Measurements from ENCODE around the gene UQCC2.

UQCC2 gene

DNA sequence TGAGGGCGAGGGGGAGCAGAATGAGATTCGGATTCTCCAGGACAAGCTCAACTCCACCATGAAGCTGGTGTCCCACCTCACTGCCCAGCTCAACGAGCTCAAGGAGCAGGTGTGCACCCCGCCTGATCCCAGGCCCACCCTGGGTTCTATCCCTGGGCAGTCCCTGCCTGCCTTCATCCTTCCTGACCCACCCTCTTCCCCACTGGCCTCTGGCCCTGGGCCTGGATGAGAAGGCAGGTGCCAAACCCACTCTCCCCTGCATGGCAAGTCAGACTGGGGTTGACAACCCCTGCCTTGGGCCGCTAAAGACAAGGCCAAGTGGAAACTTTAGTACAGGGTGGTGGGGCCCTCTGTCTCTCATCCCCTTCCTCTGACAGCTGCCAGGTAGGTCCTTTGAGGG, 16.5 kb downstream of the UQCC2 start:
- DNase-seq, result peak in 2 of 10 donors; percentile 0 to 35
- intact Hi-C loops (cut with DNase I), result no loop called here

DNA sequence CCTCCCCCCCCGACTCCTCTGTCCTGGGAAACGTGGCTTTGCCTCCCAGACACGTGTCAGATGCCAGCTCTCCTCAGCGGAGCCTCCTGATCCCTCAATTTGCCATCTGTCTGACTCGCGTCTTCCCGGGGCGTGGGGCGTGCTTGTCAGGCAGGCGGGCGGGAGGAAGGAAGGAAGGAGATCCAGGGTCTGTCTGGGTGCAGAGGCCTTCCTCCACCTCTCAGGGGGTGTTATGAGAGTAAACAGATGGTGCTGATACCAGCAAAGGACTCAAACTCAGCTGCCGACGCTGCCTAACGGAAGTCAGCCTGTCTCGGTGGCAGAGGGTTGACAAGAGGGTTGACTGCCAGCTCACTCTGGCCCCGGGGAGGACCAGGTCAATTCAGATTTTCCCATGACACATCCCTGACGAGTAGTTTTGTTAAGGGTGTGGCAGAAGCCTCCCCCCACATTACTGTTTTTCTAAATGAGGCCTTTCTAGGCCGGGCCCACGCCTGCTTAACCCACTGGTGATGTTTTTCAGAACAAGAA, 17.0 kb downstream of the UQCC2 start:
- peak in 3 of 10 donors; percentile 78 to 86 (median 83) for DNase-seq
- intact Hi-C loops (cut with DNase I), result no loop called here

DNA sequence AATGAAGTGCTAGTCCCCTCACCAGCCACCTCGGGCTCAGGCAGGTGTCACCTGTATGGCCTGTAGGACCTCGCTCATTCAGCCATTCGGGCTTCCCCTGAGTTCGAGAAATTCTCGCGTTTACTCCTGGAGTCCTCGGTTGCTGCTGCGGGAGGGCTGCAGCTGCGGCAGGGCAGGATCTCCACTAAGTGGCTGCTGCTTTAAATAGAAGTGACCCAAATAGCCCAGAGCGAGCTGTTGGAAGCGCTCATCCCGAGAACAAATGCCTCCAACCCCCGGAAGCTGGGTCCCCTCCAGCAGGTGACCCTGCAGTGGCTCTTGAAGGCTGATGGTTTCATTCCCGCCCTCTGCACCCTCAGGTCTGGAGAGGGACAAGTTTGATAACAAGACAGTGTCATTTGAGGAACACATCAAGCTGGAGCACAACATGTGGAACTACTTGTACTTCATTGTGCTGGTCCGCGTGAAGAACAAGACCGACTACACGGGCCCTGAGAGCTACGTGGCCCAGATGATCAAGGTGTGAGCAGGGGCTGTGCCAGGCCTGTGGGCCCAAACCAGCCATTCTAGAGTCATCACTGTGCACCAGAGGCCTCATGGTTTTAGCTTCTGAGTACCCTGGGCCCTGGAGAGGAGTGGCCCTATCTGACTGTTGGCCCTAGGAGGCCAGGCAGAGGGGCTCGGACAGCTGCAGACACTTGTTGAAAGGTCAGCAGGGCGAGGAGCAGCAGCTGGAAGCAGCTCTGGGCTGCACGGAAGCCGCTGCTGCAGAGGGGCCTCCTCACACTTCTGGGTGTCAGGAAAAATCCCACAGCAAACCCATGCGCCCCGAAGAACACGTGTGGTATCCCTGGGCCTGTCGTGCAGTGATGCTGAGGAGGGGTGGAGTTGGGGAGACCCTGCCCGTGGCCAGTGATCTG, 18.1 kb downstream of the UQCC2 start:
- intact Hi-C loops (cut with DNase I), result no loop called here
- DNase-seq, result peak in 5 of 10 donors; percentile 22 to 88 (median 28)

DNA sequence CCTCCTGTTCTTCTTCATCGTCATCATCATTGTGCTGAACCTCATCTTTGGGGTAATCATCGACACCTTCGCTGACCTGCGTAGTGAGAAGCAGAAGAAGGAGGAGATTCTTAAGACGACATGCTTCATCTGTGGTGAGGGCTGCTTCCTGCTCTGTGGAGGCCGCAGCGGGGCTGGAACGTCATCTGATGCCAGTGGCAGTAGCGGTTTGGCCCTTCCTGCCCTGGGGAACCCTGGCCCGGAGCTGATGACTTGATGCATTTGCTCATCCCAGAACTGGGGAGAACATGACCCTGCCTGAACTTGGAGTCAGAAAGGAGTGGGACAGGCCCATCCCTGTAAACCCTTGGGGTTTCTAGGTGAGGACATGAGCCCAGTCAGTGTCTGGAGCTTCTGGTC, 18.7 kb downstream of the UQCC2 start:
- peak in 3 of 10 donors; percentile 25 to 69 (median 64) for DNase-seq
- intact Hi-C loops (cut with DNase I), result no loop called here

DNA sequence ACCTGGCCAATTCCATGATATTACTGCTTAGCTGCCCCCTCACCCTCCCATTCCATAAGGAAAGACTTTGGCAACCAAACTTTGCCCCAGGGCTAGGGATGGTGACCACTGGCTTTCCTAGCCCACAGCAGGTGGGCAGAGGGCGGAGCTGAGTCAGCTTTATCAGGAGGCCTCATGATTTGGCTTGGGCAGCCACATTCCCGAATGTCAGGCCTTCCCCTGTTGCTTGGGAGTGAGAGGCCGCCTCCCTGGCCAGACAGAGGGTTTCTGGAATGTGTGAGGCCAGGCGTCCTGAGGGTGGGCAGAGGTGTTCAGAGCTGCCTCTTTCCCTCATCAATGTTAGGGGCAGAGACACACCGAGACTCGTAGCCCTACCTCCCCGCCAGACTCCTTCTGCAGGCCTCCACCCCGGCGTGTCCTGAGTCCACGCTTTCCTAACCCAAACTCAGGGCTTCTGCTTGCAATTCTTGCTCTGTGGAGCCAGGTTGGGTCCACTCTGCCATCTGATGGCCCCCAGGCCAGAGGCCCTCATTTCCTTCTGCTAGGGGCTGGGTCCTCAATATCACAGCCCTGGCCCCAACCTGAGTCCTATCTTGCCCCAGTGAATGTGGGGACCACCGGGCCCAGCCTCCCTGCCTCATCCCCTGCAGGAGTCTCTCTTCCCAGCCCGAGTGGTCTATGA, 19.3 kb downstream of the UQCC2 start:
- intact Hi-C loops (cut with DNase I), result no loop called here
- DNase-seq, result peak in 3 of 10 donors; percentile 1 to 75 (median 37)

DNA sequence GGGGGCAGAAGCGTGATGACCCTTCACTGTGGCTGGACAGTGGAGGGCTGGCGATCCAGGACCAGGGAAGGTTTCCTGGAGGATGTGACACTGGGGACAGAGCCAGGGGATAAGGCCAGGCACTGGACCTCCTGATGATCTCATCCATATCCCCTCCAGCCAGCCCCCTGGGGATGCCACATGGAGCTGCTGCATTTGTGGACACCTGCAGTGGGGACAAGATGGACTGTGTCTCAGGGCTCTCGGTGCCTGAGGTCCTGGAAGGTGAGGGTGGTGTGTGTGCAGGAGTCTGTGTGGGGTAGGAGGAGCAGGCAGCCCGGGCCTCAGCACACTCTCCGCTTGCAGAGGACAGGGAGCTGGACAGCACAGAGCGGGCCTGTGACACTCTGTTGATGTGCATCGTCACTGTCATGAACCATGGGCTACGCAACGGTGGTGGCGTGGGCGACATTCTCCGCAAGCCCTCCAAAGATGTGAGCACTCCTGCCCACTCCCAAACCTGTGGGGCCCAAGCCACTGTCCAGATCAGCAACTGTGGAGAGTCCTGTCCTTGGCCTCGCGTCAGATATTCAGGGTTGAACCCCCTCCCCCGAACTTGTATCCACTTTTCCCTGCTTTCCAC, 19.9 kb downstream of the UQCC2 start:
- intact Hi-C loops (cut with DNase I), result no loop called here
- peak in 3 of 10 donors; percentile 42 to 62 (median 60) for DNase-seq

- DNase-seq, result peak in 2 of 10 donors; percentile 62 to 72
- intact Hi-C loops (cut with DNase I), result no loop called here
These were observed 20.7 kb downstream of the UQCC2 start for GRCh38 chr6:33690766-33691165.

DNA sequence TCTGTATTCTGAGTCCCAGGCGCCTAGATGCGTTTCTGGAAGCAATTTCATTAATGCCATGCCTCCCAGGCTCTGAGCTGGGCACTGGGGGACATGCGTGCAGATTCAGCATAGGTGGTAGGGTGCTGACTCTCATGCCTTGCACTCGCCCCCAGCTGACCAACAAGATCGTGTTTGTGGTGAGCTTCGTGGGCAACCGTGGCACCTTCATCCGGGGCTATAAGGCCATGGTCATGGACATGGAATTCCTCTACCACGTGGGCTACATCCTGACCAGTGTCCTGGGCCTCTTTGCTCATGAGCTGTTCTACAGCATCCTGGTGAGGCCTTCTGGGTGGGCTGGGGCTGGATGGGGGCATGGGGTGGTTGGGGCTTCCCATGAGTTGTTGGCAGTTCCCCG, 21.6 kb downstream of the UQCC2 start:
- intact Hi-C loops (cut with DNase I), result no loop called here
- DNase-seq, result peak in 4 of 10 donors; percentile 4 to 76 (median 44)

- intact Hi-C loops (cut with DNase I), result no loop called here
- peak in 7 of 10 donors; percentile 29 to 87 (median 47) for DNase-seq
These were observed 22.4 kb downstream of the UQCC2 start for GRCh38 chr6:33689148-33689494.

DNA sequence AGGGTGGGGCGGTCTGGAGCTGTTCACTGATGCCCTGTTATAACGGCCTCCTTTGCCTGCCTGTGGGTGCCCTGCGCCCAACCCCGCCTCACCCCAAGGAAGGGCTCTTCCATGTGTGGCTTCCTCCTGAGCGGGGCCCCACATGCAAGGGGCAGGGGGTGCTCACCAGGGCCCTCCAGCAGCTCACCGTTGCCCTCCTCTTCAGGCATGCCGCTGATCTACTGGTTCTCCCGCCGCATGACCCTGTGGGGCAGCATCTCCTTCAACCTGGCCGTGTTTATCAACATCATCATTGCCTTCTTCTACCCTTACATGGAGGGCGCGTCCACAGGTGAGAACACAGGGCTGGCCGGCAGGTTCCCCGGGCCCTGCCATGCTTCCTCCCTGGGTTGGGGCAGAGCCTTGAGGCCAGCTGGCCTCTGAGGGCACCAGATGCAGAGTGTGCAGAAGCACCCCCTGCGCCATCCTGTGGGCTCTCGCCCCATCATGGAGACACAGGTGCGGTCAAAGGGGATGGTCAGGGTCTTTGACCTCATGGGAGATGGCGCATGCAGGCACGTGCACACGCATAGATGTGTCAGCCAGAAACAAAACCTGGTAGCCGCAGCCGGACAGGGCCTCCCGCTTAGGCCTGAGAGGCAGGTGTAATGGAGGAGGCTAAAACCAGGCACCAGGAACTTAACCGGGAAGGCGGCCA, 22.9 kb downstream of the UQCC2 start:
- intact Hi-C loops (cut with DNase I), result no loop called here
- DNase-seq, result peak in 2 of 10 donors; percentile 60 to 69

DNA sequence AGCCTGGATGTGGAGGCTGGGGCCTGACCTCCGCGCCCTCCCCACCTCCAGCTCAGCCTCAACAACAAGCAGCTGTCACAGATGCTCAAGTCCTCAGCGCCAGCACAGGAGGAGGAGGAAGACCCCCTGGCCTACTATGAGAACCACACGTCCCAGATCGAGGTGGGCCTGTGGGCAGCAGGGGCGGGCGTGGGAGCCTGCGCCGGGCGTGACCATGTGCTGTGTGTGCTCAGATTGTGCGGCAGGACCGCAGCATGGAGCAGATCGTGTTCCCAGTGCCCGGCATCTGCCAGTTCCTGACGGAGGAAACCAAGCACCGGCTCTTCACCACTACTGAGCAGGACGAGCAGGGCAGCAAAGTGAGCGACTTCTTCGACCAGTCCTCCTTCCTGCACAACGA, 23.5 kb downstream of the UQCC2 start:
- intact Hi-C loops (cut with DNase I), result no loop called here
- peak in 2 of 10 donors; percentile 64 to 72 for DNase-seq

DNA sequence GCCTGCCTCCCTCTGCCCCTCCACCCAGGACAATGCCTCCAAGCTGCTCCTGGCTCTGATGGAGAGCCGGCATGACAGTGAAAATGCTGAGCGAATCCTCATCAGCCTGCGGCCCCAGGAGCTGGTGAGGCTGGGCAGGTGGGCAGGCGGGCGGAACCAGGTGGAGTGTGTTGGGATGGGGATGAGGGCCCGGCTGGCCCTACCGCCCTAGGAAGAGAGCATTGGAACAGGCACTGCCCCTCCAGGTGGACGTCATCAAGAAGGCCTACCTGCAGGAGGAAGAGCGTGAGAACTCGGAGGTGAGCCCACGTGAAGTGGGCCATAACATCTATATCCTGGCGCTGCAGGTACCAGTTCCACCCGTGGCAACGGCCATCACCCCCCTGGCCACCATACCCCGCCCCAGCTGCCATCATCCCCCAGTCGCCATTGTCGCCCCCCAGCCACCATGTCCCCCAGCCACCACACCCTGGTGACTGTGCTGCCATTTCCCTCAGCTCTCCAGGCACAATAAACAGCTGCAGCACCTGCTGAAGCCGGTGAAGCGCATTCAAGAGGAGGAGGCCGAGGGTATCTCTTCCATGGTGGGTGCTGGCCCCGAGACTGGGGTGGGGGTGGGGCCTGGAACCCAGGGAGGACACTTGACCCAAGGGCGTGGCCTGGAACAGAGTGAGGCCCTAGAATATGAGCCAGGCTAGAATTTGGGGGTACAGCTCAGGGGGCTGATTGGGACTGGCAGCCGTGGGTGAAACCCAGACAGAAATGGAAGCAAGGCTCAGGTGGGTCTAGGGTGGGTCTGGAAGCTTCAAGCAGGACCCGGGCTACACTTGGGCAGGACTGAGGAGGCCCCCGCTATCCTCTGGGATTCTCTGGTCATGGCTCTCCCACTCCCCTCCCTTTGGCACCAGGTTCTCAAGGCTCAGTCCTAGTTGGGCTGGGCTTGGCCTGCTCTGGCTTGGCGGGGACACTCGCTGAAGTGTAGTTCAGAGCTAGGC, 24.2 kb downstream of the UQCC2 start:
- DNase-seq, result peak in 2 of 10 donors; percentile 57 to 77
- intact Hi-C loops (cut with DNase I), result no loop called here

GRCh38 chr6:33686225-33686924, 25.1 kb downstream of the UQCC2 start:
- intact Hi-C loops (cut with DNase I), result no loop called here
- DNase-seq, result peak in 1 of 10 donors; percentile 78

- intact Hi-C loops (cut with DNase I), result no loop called here
These were observed 25.9 kb downstream of the UQCC2 start for GRCh38 chr6:33685411-33686224.

GRCh38 chr6:33684983-33685382, 26.5 kb downstream of the UQCC2 start:
- intact Hi-C loops (cut with DNase I), result no loop called here
- peak in 1 of 10 donors; percentile 57 for DNase-seq

More at GRCh38 chr6:33685411-33686224, 25.9 kb downstream of the UQCC2 start:
- DNase-seq, result peak in 2 of 10 donors; percentile 77 to 80

DNA sequence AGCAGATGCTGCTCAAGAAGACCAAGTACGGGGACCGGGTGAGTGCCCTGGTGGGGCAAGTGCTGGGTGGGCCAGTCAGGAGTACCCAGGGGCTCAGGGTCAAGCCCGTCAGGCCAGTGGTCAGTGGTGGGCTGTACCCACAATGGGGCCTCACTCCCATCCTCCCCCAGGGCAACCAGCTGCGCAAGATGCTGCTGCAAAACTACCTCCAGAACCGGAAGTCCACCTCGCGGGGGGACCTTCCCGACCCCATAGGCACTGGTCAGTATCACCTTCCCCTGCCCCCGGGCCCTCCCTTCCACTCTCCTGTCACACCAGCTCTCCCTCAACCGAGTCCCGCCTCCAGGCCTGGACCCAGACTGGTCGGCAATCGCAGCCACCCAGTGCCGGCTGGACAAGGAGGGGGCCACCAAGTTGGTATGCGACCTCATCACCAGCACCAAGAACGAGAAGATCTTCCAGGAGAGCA, 27.0 kb downstream of the UQCC2 start:
- intact Hi-C loops (cut with DNase I), result no loop called here
- DNase-seq, result peak in 2 of 10 donors; percentile 80 to 83
